ENCODE results near the gene SERBP1. TPM values are rescaled to one million over a fixed set of nuclear protein-coding genes. Genes with fewer than 3 reads are reported as not detected.
"Not testable (repeated sequence)": the region's sequence is repeated elsewhere in the genome, so short reads cannot be mapped to it uniquely, and the experiment has no call there.

Gene SERBP1
- polyA plus RNA-seq, 4 donors = 366 to 395 (median 388) TPM

- DNase-seq (ENCODE audit: low read depth in 4 of 4, low spot score in 3 of 4) = no peak
Measured at GRCh38 chr1:67414574-67414973, 15.6 kb downstream of the SERBP1 start.

GRCh38 chr1:67413101-67413500 lies 17.1 kb downstream of the SERBP1 start:
- not testable (repeated sequence) for DNase-seq (ENCODE audit: low read depth in 4 of 4, low spot score in 3 of 4)

- no peak for DNase-seq (ENCODE audit: low read depth in 4 of 4, low spot score in 3 of 4)
Measured at GRCh38 chr1:67408148-67408547, 22.1 kb downstream of the SERBP1 start.

GRCh38 chr1:67407498-67407897 lies 22.7 kb downstream of the SERBP1 start:
- no peak for DNase-seq (ENCODE audit: low read depth in 4 of 4, low spot score in 3 of 4)

GRCh38 chr1:67405473-67406245 lies 24.5 kb downstream of the SERBP1 start:
- DNase-seq (ENCODE audit: low read depth in 4 of 4, low spot score in 3 of 4) = no peak

GRCh38 chr1:67404212-67404620 lies 26.0 kb downstream of the SERBP1 start:
- DNase-seq (ENCODE audit: low read depth in 4 of 4, low spot score in 3 of 4) = no peak

GRCh38 chr1:67401443-67401842 lies 28.8 kb downstream of the SERBP1 start:
- DNase-seq (ENCODE audit: low read depth in 4 of 4, low spot score in 3 of 4) = no peak

DNA sequence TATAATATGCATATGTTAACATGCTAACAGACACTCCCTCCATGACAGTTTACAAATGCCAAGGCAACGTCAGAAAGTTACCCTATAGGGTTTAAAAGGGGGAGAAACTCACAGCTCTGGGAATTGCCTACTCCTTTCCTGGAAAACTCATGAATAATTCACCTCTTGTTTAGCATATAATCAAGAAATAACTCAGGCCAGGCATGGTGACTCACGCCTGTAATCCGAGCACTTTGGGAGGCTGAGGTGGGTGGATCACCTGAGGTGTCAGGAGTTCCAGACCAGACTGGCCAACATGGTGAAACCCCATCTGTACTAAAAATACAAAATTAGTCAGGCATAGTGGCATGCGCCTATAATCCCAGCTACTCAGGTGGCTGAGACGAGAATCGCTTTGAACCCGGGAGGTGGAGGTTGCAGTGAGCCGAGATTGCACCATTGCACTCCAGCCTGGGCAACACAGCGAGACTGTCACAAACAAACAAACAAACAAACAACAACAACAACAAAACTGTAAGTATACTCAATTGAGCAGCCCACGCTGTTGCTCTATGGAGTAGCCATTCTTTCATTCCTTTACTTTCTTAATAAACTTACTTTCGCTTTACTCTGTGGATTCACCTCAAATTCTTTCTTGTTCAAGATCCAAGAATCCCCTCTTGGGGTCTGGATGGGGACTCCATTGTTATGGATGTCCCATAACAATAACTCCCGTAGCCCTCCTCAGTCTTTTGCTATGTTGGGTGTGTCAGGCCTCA lies 30.0 kb downstream of the SERBP1 start:
- not testable (repeated sequence) for DNase-seq (ENCODE audit: low read depth in 4 of 4, low spot score in 3 of 4)

GRCh38 chr1:67399199-67399993 lies 30.8 kb downstream of the SERBP1 start:
- DNase-seq (ENCODE audit: low read depth in 4 of 4, low spot score in 3 of 4) = no peak

DNA sequence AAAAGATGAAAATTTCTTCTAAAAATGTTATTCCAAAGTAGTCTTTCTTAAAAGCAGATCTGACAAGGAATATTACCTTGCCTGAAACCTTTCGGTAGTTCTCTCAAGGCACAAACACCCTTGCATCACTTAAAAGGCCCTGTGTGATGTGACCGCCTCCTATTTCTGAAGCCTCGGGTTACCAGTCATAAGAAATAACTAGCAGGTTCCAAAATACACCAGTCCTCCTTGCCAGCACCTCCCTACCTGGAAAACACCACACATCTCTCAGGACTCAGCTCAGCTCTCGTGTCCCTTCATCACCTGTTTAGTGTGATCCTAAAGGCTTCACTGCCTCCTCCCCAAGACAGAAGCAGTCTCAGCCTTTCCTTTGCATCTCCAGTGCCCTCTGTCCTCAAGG lies 35.7 kb downstream of the SERBP1 start:
- no peak for DNase-seq (ENCODE audit: low read depth in 4 of 4, low spot score in 3 of 4)

- DNase-seq (ENCODE audit: low read depth in 4 of 4, low spot score in 3 of 4) = no peak
Measured at GRCh38 chr1:67393737-67394136, 36.5 kb downstream of the SERBP1 start.

DNA sequence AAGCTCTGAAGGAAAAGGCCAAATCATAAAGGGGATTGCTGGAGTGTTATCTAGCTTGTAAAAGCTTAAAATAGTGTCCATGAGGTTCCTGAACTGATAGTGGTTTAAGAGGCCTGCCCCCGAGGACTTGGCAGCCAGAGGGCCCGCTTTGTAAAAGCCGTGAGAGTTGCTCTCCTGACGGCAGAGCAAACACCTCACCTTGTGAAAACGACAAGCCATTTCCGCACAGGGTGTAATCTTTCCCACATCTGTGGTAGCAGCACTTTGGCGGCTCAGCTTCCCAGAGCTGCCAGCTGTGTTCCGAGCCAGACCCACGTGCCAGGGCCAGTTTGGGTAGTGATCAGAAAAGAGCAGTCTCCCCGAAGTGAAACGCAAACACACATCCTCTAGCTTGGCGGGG lies 37.0 kb downstream of the SERBP1 start:
- no peak for DNase-seq (ENCODE audit: low read depth in 4 of 4, low spot score in 3 of 4)

GRCh38 chr1:67390041-67390887 lies 39.9 kb downstream of the SERBP1 start:
- DNase-seq (ENCODE audit: low read depth in 4 of 4, low spot score in 3 of 4) = no peak

DNA sequence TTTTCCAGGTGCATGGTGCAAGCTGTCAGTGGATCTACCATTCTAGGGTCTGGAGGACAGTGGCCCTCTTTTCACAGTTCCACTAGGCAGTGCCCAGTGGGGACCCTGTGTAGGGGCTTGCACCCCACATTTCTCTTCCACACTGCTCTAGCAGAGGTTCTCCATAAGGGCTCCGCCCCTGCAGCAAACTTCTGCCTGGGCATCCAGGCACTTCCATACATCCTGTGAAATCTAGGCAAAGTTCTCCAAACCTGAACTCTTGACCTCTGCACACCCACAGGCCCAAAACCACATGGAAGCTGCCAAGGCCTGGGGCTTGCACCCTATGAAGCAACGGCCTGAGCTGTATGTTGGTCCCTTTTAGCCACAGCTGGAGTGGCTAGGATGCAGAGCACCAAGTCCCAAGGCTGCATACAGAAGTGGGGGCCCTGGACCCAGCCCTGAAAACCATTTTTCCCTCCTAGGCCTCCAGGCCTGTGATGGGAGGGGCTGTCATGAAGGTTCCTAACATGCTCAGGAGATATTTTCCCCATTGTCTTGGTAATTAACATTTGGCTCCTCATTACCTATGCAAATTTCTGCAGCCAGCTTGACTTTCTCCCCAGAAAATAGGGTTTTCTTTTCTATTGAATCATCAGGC lies 46.1 kb downstream of the SERBP1 start:
- no peak for DNase-seq (ENCODE audit: low read depth in 4 of 4, low spot score in 3 of 4)

DNA sequence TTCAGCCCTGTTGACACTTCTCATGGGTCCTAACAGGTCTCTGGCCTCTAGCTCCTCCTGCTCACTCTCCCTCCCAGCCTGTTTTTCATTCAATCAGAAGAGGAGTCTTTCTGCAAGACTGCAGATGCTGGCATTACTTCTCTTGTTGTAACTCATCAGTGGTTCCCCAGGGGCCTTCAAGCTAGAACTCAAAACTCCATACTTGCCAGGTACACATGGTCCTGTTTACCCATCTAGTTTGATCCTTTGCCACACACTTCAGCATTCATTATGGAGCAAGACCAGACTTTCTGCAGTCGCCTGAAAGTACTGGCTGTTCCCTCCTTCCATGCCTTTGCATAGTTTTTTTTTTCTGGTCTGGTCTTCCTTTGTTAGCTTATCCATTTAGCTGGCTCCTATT lies 47.9 kb downstream of the SERBP1 start:
- DNase-seq (ENCODE audit: low read depth in 4 of 4, low spot score in 3 of 4) = no peak

DNA sequence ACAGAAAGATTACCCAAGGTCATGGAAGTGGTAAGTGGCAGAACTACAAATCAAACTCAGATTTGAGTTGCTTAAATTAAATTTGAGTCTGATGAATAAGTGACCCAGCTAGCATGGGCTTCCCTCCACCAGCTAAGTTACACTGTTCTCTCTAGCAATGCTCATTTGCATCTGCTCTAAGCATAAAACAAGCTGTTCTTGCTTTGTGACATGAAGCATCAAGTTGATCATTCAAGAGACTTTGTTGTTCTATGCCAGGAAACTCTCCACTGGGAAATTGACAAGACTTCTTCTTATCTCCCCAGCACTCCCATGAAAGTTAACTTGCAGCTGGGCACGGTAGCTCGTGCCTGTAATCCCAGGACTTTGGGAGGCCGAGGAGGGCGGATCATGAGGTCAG lies 49.0 kb downstream of the SERBP1 start:
- DNase-seq (ENCODE audit: low read depth in 4 of 4, low spot score in 3 of 4) = no peak

DNA sequence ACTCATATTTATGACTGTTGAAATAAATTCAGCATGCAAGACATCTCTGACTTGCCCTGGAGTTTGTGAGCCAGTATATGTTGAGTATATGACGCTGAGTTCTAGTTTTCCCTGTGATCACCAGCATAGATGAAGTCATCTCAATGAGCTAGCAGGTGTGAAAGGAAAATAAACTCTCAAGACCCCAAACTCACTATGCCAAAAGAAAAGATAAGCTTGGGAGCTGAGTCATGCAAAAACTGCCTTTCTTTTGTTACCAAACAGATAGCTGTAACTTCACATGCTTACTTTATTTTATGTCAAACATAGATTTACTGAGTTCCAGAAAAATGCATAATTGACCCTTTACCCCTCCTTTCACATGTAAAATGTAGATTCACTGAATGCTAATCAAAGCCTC lies 52.9 kb downstream of the SERBP1 start:
- no peak for DNase-seq (ENCODE audit: low read depth in 4 of 4, low spot score in 3 of 4)

DNA sequence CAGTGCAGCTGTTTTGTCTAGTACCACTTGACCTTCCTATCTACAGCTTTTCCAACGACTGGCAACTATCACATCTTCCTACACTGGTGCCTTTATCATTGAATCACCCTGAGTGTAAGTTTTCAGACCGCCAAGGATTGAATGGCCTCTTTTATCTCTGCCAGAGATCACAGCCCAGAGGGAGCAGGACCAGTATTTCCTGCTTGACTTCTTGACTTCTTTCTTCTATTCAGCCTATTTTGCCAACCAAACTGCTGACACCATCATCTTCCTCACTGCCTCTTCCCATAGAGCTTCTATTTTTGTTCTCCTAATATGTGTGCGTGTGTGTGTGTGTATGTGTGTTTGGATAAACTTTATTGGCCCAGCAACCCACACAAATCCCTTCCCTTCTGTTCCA lies 53.8 kb downstream of the SERBP1 start:
- no peak for DNase-seq (ENCODE audit: low read depth in 4 of 4, low spot score in 3 of 4)

DNA sequence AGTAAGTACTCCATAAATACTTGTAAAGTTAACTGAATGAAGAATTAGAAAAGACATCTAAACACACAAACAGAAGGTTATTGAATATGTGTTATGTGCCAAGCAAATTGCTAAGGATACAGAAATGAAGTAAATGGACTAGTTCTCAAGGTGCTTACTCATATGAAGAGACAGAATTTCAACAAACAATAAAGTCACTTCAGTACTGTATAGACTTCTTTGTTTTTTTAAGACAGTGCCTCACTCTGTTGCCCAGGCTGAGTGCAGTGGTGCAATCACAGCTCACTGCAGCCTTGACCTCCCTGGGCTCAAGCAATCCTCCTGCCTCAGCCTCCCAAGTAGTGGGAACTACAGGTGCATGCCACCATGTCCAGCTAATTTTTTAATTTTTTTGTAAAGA lies 57.3 kb downstream of the SERBP1 start:
- DNase-seq (ENCODE audit: low read depth in 4 of 4, low spot score in 3 of 4) = no peak

DNA sequence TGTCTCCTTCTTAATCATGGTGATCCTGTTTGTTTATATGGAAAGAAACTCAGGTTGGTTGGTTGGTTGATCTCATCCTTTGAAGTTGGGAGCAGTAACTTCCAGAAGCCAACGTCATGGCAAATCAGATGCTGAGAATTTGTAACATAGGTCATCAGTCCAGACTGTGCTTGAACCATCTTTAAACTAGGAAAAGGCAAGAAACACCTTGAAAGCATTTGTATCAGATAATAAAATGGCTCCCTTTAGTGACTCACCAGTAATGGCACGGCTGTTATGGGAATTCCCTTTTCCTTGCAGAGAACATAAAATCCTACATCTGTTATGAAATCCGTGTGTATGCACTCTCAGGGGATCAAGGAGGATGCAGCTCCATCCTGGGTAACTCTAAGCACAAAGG lies 58.1 kb downstream of the SERBP1 start:
- DNase-seq (ENCODE audit: low read depth in 4 of 4, low spot score in 3 of 4) = no peak
